GM12891 (cell line): ENCODE results near the gene PDS5B.

Experiments used
- PAX5 ChIP-seq: IDR thresholded peaks from 2 replicates; pipeline ENCODE4 v1.6.1; 2011; ENCODE audit warnings: low read length, moderate library complexity, mild to moderate bottlenecking; ENCODE audit not compliant: insufficient read depth, severe bottlenecking
- POLR2A ChIP-seq: IDR thresholded peaks from 2 replicates; pipeline ENCODE4 v1.6.1; 2011; ENCODE audit warnings: low read depth, low read length, control low read depth
- POLR2AphosphoS5 ChIP-seq: IDR thresholded peaks from 2 replicates; pipeline ENCODE4 v1.6.1; 2011; ENCODE audit warnings: low read depth, low read length, control low read depth
- POU2F2 ChIP-seq: IDR thresholded peaks from 2 replicates; pipeline ENCODE4 v1.6.1; 2011; ENCODE audit warnings: low read depth, mild to moderate bottlenecking, control low read depth, low read length, moderate library complexity
- SPI1 ChIP-seq: IDR thresholded peaks from 2 replicates; pipeline ENCODE4 v1.6.1; 2011; ENCODE audit warnings: low read depth, low read length, control low read depth
- TAF1 ChIP-seq: IDR thresholded peaks from 2 replicates; pipeline ENCODE4 v1.6.1; 2011; ENCODE audit warnings: low read depth, low read length, control low read depth

GRCh38 chr13:32734511-32734910, 148.3 kb downstream of the PDS5B start:
- no peak for TF ChIP-seq TAF1
- no peak for TF ChIP-seq POLR2A
- TF ChIP-seq POLR2AphosphoS5, result no peak
- no peak for TF ChIP-seq SPI1
- TF ChIP-seq POU2F2, result no peak
- TF ChIP-seq PAX5, result no peak
